Body of pancreas (tissue), 4 donors: ENCODE data around the gene NUCKS1.

Experiments
- POLR2A ChIP-seq, 3 donors: fragments of 450-650 bp; IDR thresholded peaks; one replicate each; pipeline ENCODE4 v1.6.1; 2016; ENCODE audit warnings: antibody characterized with exemption in 3 of 3, mild to moderate bottlenecking in 2 of 3
- TF ChIP-seq, protein P1 (sequence below), 7 experiments: fragments of 450-650 bp in 4 of 7; fragments of 200-600 bp in 3 of 7; sonication (generic) in 3 of 7; IDR thresholded peaks; one replicate each; pipeline ENCODE4 v1.5.1; 2016 to 2019; ENCODE audit warnings: antibody characterized with exemption in 7 of 7

DNA sequence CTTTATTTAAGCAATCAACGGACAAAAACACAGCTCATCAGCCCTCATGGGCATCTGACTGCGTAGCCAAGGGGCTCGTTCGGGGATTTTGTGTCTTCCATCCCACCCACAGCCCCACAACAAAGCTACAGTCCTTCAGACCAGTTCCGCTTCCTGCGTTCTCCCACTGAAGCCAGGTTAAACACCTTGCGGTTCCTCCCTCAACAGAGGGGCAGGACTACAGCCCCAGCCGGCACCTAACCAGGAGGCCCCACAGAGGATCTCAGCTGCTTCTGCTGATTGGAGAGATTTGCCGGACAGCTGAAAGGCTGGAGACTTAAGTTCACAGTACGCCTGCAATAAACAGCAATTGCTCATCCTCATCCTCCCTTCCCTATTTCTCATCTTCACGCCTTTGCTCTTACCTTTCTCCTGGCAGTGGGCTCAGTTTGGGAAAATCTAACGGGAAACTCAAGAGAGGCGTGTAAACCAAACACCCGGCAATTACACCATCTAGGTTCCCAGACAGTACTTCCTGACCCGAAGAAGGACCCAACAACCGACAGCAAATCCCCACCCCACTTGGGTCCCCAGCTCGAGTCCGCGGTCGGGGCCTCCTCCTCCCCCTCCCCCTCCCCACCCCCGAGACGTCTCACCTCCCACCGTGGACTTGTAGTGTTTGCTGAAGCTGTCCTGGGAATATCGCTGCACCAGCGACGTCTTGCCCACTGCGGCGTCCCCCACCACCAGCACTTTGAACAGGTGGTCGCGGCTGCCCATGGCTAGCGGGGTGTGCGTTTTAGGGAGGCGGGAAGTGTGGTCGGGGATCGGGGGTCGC, 24.4 kb upstream of the NUCKS1 start:
- TF ChIP-seq, protein P1, sequence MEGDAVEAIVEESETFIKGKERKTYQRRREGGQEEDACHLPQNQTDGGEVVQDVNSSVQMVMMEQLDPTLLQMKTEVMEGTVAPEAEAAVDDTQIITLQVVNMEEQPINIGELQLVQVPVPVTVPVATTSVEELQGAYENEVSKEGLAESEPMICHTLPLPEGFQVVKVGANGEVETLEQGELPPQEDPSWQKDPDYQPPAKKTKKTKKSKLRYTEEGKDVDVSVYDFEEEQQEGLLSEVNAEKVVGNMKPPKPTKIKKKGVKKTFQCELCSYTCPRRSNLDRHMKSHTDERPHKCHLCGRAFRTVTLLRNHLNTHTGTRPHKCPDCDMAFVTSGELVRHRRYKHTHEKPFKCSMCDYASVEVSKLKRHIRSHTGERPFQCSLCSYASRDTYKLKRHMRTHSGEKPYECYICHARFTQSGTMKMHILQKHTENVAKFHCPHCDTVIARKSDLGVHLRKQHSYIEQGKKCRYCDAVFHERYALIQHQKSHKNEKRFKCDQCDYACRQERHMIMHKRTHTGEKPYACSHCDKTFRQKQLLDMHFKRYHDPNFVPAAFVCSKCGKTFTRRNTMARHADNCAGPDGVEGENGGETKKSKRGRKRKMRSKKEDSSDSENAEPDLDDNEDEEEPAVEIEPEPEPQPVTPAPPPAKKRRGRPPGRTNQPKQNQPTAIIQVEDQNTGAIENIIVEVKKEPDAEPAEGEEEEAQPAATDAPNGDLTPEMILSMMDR (IDR thresholded peaks at IDR 0.05), result no peak
- TF ChIP-seq POLR2A (IDR thresholded peaks at IDR 0.05), result no peak
